Measurements from ENCODE around the gene FAM177B.

GRCh38 chr1:222711319-222712252 lies 25.4 kb upstream of the FAM177B start:
- no peak for TF ChIP-seq CREB5 (CRISPR knock-in tag; IDR thresholded peaks at IDR 0.05; ENCODE audit: low read depth)
- TF ChIP-seq PATZ1 (CRISPR knock-in tag; IDR thresholded peaks at IDR 0.05; ENCODE audit: borderline replicate concordance), result no peak
- TF ChIP-seq RARB (CRISPR knock-in tag; IDR thresholded peaks at IDR 0.05), result no peak
- no peak for TF ChIP-seq GLIS3 (CRISPR knock-in tag; IDR thresholded peaks at IDR 0.05)
- no peak for TF ChIP-seq ESRRG (CRISPR knock-in tag; IDR thresholded peaks at IDR 0.05)
- TF ChIP-seq ZFP3 (CRISPR knock-in tag; IDR thresholded peaks at IDR 0.05), result no peak

Data from SK-N-SH treated with all-trans-retinoic acid at 6 μM for 48 hours (cell line).